ENCODE results near the gene DLL1.

DNA sequence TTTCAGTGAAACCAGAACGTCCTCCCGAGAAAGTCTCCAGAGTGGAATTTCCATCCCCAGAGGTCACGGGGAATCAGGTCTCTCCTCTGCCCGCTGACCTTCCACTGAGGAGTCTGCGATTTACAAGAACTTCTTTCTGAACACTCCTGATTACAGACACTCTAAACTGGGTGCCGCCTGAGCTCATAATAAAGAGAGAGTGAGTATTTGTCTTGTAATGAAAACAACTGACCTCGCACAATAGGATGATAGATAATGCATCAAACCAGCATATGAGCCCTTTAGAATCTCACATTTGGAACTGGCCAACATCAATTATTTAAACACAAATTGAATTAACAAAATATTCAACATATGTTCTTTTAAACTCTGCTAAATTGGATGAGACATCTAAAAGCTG, 47.5 kb downstream of the DLL1 start:
- TF ChIP-seq, protein P1, sequence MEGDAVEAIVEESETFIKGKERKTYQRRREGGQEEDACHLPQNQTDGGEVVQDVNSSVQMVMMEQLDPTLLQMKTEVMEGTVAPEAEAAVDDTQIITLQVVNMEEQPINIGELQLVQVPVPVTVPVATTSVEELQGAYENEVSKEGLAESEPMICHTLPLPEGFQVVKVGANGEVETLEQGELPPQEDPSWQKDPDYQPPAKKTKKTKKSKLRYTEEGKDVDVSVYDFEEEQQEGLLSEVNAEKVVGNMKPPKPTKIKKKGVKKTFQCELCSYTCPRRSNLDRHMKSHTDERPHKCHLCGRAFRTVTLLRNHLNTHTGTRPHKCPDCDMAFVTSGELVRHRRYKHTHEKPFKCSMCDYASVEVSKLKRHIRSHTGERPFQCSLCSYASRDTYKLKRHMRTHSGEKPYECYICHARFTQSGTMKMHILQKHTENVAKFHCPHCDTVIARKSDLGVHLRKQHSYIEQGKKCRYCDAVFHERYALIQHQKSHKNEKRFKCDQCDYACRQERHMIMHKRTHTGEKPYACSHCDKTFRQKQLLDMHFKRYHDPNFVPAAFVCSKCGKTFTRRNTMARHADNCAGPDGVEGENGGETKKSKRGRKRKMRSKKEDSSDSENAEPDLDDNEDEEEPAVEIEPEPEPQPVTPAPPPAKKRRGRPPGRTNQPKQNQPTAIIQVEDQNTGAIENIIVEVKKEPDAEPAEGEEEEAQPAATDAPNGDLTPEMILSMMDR (IDR thresholded peaks at IDR 0.05): no peak
- no peak for TF ChIP-seq POLR2A (IDR thresholded peaks at IDR 0.05)
